ENCODE data around the gene NCOA5.

Gene NCOA5

DNA sequence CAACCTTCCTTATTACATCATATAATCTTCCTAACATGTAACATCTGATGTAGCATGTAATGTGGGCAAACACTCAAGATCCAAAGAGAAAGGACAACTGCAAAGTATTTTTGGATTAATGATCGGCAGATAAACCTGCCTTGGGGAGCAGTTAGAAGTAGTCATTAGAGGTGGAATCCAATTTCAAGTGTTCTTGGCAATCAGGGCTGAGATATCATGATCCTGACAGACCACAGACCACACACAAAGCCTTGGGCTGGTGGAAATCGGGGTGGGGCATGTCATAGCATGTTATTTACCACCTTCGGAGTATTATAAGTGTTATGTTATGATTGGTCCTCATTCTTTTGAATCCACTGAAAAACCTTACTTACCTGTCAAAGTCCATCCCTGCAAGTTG, 16.3 kb downstream of the NCOA5 start:
- no peak overlapping the region for H2BK12ac ChIP-seq (ENCODE audit: low read length)
- peaks cover 9 to 17% of the 10 kb centered on the region in 2 donors for H3K4me1 ChIP-seq (ENCODE audit: control insufficient read depth in 2 of 2, insufficient read depth in 1 of 2, low read depth in 1 of 2, low read length in 2 of 2)
- H3K9ac ChIP-seq (ENCODE audit: low read depth, low read length, poor library complexity), result no peak overlapping the region
- H3K4ac ChIP-seq (ENCODE audit: low read length), result no peak overlapping the region
- no peak overlapping the region for H3K18ac ChIP-seq (ENCODE audit: low read length)
- no peak overlapping the region for H3K27ac ChIP-seq (replicated peaks; ENCODE audit: low read length)
- H3K14ac ChIP-seq (ENCODE audit: low read length), result no peak overlapping the region
- peaks cover 7 to 87% of the 10 kb centered on the region in 2 donors for H3K36me3 ChIP-seq (replicated peaks in 1 of 2; ENCODE audit: control insufficient read depth in 2 of 2, insufficient read depth in 2 of 2, low read length in 2 of 2)
- H4K8ac ChIP-seq (ENCODE audit: low read depth, low read length), result no peak overlapping the region
- H3K9me3 ChIP-seq (replicated peaks in 1 of 2; ENCODE audit: control insufficient read depth in 2 of 2, insufficient read depth in 1 of 2, low read depth in 1 of 2, low read length in 2 of 2), result peaks cover 0 to 3% of the 10 kb centered on the region in 2 donors
- no peak overlapping the region for H3K4me3 ChIP-seq (ENCODE audit: low read length in 2 of 2)
- no peak overlapping the region for H2BK15ac ChIP-seq (ENCODE audit: low read length)
- no peak overlapping the region for H2AFZ ChIP-seq (ENCODE audit: low read length)
- H2BK5ac ChIP-seq (ENCODE audit: low read length), result no peak overlapping the region
- no peak overlapping the region for H2AK5ac ChIP-seq (ENCODE audit: low read depth, low read length)
- WGBS, 2 donors (ENCODE audit: extremely low coverage in 2 of 2, insufficient read length in 2 of 2, insufficient replicate concordance in 1 of 2), result no CpG with 5 or more reads among the region's 3 CpGs
- no peak overlapping the region for H3K23ac ChIP-seq (ENCODE audit: low read depth, low read length, poor library complexity)
- H2BK120ac ChIP-seq (ENCODE audit: low read depth, low read length), result no peak overlapping the region
- H3K4me2 ChIP-seq (ENCODE audit: insufficient read depth, low read length, poor library complexity, severe bottlenecking), result no peak overlapping the region
- H3K27me3 ChIP-seq (ENCODE audit: control insufficient read depth in 3 of 3, insufficient read depth in 3 of 3, low read depth in 1 of 3, low read length in 3 of 3), result no peaks in the 10 kb centered on the region
- no peak overlapping the region for H4K91ac ChIP-seq (ENCODE audit: low read depth, low read length, poor library complexity)
- peaks cover 7% of the 10 kb centered on the region for H3K79me1 ChIP-seq (ENCODE audit: low read depth, low read length)
- DNase-seq (ENCODE audit: low spot score), result no peak

DNA sequence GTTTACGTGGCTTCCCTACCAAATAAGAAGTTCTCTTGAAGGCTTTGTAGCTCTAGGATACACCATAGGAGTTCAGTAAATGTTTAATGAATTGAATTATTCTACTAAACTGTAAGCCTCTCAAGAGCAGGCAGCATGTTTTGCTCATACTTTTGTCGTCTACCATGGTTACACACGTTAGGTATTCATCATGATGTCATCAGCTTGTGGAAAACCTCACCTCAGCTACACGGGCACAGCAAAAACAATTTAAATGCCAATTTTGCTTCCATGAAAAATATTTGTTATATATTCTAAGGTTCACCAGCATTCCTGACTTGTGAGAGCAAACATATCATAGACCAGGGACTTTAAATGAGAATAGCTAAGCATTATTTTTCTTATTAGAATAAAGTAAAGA, 16.7 kb downstream of the NCOA5 start:
- H3K79me1 ChIP-seq (ENCODE audit: low read depth, low read length), result peaks cover 6% of the 10 kb centered on the region
- H3K9ac ChIP-seq (ENCODE audit: low read depth, low read length, poor library complexity), result no peak overlapping the region
- no peak overlapping the region for H3K4me3 ChIP-seq (ENCODE audit: low read length in 2 of 2)
- no peak overlapping the region for H3K23ac ChIP-seq (ENCODE audit: low read depth, low read length, poor library complexity)
- no peak overlapping the region for H4K8ac ChIP-seq (ENCODE audit: low read depth, low read length)
- H3K4me1 ChIP-seq (ENCODE audit: control insufficient read depth in 2 of 2, insufficient read depth in 1 of 2, low read depth in 1 of 2, low read length in 2 of 2), result peaks cover 9 to 17% of the 10 kb centered on the region in 2 donors
- no CpG with 5 or more reads among the region's 4 CpGs for WGBS, 2 donors (ENCODE audit: extremely low coverage in 2 of 2, insufficient read length in 2 of 2, insufficient replicate concordance in 1 of 2)
- H2AFZ ChIP-seq (ENCODE audit: low read length), result no peak overlapping the region
- no peak overlapping the region for H2BK12ac ChIP-seq (ENCODE audit: low read length)
- H2BK120ac ChIP-seq (ENCODE audit: low read depth, low read length), result no peak overlapping the region
- H2BK15ac ChIP-seq (ENCODE audit: low read length), result no peak overlapping the region
- H3K27me3 ChIP-seq (ENCODE audit: control insufficient read depth in 3 of 3, insufficient read depth in 3 of 3, low read depth in 1 of 3, low read length in 3 of 3), result no peaks in the 10 kb centered on the region
- H4K91ac ChIP-seq (ENCODE audit: low read depth, low read length, poor library complexity), result no peak overlapping the region
- H3K27ac ChIP-seq (replicated peaks; ENCODE audit: low read length), result no peak overlapping the region
- no peak overlapping the region for H3K18ac ChIP-seq (ENCODE audit: low read length)
- H2BK5ac ChIP-seq (ENCODE audit: low read length), result no peak overlapping the region
- no peak overlapping the region for H2AK5ac ChIP-seq (ENCODE audit: low read depth, low read length)
- H3K4ac ChIP-seq (ENCODE audit: low read length), result no peak overlapping the region
- no peak for DNase-seq (ENCODE audit: low spot score)
- no peak overlapping the region for H3K14ac ChIP-seq (ENCODE audit: low read length)
- H3K9me3 ChIP-seq (replicated peaks in 1 of 2; ENCODE audit: control insufficient read depth in 2 of 2, insufficient read depth in 1 of 2, low read depth in 1 of 2, low read length in 2 of 2), result peaks cover 0 to 3% of the 10 kb centered on the region in 2 donors
- no peak overlapping the region for H3K4me2 ChIP-seq (ENCODE audit: insufficient read depth, low read length, poor library complexity, severe bottlenecking)
- peaks cover 6 to 87% of the 10 kb centered on the region in 2 donors for H3K36me3 ChIP-seq (replicated peaks in 1 of 2; ENCODE audit: control insufficient read depth in 2 of 2, insufficient read depth in 2 of 2, low read length in 2 of 2)

DNA sequence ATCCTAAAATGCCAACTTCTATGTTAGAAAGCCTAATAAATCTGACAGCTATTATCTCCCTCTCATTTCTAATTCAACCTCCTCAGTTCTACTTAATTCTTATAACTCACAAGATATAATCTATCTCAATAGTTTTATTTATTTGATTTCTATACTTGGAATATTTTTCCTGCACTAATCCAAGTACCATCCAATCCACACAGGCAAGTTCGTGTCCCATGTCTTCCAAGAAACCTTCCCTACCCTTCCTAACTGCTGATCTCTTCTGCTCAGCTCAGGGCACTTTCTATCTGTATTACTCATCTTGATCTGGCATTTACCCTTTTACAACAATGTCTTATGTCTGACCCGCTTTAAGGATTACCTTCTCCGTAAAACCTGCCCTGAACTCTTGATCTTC, 18.2 kb downstream of the NCOA5 start:
- no peak overlapping the region for H2BK5ac ChIP-seq (ENCODE audit: low read length)
- no peak overlapping the region for H4K8ac ChIP-seq (ENCODE audit: low read depth, low read length)
- no peak overlapping the region for H2BK12ac ChIP-seq (ENCODE audit: low read length)
- H3K4me1 ChIP-seq (ENCODE audit: control insufficient read depth in 2 of 2, insufficient read depth in 1 of 2, low read depth in 1 of 2, low read length in 2 of 2), result peaks cover 9 to 17% of the 10 kb centered on the region in 2 donors
- no peak overlapping the region for H3K18ac ChIP-seq (ENCODE audit: low read length)
- H3K36me3 ChIP-seq (replicated peaks in 1 of 2; ENCODE audit: control insufficient read depth in 2 of 2, insufficient read depth in 2 of 2, low read length in 2 of 2), result peaks cover 9 to 86% of the 10 kb centered on the region in 2 donors
- no peak overlapping the region for H3K4me3 ChIP-seq (ENCODE audit: low read length in 2 of 2)
- H4K91ac ChIP-seq (ENCODE audit: low read depth, low read length, poor library complexity), result no peak overlapping the region
- no peak overlapping the region for H3K4me2 ChIP-seq (ENCODE audit: insufficient read depth, low read length, poor library complexity, severe bottlenecking)
- H2AK5ac ChIP-seq (ENCODE audit: low read depth, low read length), result no peak overlapping the region
- H3K23ac ChIP-seq (ENCODE audit: low read depth, low read length, poor library complexity), result no peak overlapping the region
- H3K9ac ChIP-seq (ENCODE audit: low read depth, low read length, poor library complexity), result no peak overlapping the region
- no peak overlapping the region for H3K27ac ChIP-seq (replicated peaks; ENCODE audit: low read length)
- H3K4ac ChIP-seq (ENCODE audit: low read length), result no peak overlapping the region
- H3K9me3 ChIP-seq (replicated peaks in 1 of 2; ENCODE audit: control insufficient read depth in 2 of 2, insufficient read depth in 1 of 2, low read depth in 1 of 2, low read length in 2 of 2), result peaks cover 0 to 3% of the 10 kb centered on the region in 2 donors
- no peak overlapping the region for H2BK120ac ChIP-seq (ENCODE audit: low read depth, low read length)
- peaks cover 1% of the 10 kb centered on the region for H3K79me1 ChIP-seq (ENCODE audit: low read depth, low read length)
- no peak overlapping the region for H3K14ac ChIP-seq (ENCODE audit: low read length)
- no peak overlapping the region for H2BK15ac ChIP-seq (ENCODE audit: low read length)
- WGBS, 2 donors (ENCODE audit: extremely low coverage in 2 of 2, insufficient read length in 2 of 2, insufficient replicate concordance in 1 of 2), result no CpG with 5 or more reads among the region's 3 CpGs
- no peak overlapping the region for H2AFZ ChIP-seq (ENCODE audit: low read length)
- no peak for DNase-seq (ENCODE audit: low spot score)
- H3K27me3 ChIP-seq (ENCODE audit: control insufficient read depth in 3 of 3, insufficient read depth in 3 of 3, low read depth in 1 of 3, low read length in 3 of 3), result no peaks in the 10 kb centered on the region

DNA sequence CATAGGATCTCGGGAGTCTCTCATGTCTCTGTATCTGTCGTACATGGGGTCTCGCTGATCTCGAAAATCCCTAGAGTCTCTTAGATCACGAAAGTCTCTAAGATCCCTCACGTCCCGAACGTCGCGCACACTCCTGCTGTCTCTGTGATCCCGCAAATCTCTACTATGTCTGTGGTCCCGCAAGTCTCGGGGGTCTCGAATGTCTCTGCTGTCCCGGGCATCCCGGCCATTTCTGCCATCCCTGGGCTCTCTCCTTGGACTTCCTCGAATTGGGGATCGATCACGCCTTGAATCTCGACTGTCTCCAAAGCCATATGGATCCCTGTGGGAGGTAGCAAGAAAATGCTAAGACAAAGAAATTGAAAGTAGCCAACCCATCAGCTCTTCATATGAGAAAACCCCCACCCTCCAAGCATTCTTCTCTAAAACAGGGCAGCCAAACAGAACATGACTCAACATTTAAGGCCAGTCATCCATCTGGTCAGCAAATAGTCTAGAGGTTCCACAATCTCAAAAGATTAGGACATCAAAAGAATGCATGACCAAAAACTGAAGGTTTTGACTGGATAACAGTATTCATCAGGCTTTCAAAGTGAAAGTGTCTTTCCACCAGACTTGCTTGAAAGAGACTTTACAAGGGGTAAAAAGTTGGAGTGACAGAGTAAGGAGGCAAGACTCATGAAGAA, 19.4 kb downstream of the NCOA5 start:
- H3K36me3 ChIP-seq (replicated peaks in 1 of 2; ENCODE audit: control insufficient read depth in 2 of 2, insufficient read depth in 2 of 2, low read length in 2 of 2), result peaks cover 20 to 86% of the 10 kb centered on the region in 2 donors
- no peak overlapping the region for H3K14ac ChIP-seq (ENCODE audit: low read length)
- peaks cover 1% of the 10 kb centered on the region for H3K79me1 ChIP-seq (ENCODE audit: low read depth, low read length)
- H2AFZ ChIP-seq (ENCODE audit: low read length), result no peak overlapping the region
- no peak for DNase-seq (ENCODE audit: low spot score)
- no peaks in the 10 kb centered on the region for H3K27me3 ChIP-seq (ENCODE audit: control insufficient read depth in 3 of 3, insufficient read depth in 3 of 3, low read depth in 1 of 3, low read length in 3 of 3)
- no peak overlapping the region for H4K8ac ChIP-seq (ENCODE audit: low read depth, low read length)
- H2BK12ac ChIP-seq (ENCODE audit: low read length), result no peak overlapping the region
- H3K4me3 ChIP-seq (ENCODE audit: low read length in 2 of 2), result no peak overlapping the region
- H2BK15ac ChIP-seq (ENCODE audit: low read length), result no peak overlapping the region
- H2BK120ac ChIP-seq (ENCODE audit: low read depth, low read length), result no peak overlapping the region
- H2AK5ac ChIP-seq (ENCODE audit: low read depth, low read length), result no peak overlapping the region
- H3K23ac ChIP-seq (ENCODE audit: low read depth, low read length, poor library complexity), result no peak overlapping the region
- no peak overlapping the region for H3K4ac ChIP-seq (ENCODE audit: low read length)
- no peak overlapping the region for H3K9ac ChIP-seq (ENCODE audit: low read depth, low read length, poor library complexity)
- H4K91ac ChIP-seq (ENCODE audit: low read depth, low read length, poor library complexity), result no peak overlapping the region
- no peak overlapping the region for H3K4me2 ChIP-seq (ENCODE audit: insufficient read depth, low read length, poor library complexity, severe bottlenecking)
- WGBS, 2 donors (ENCODE audit: extremely low coverage in 2 of 2, insufficient read length in 2 of 2, insufficient replicate concordance in 1 of 2), result no CpG with 5 or more reads among the region's 20 CpGs
- H3K4me1 ChIP-seq (ENCODE audit: control insufficient read depth in 2 of 2, insufficient read depth in 1 of 2, low read depth in 1 of 2, low read length in 2 of 2), result peaks cover 9 to 17% of the 10 kb centered on the region in 2 donors
- H3K18ac ChIP-seq (ENCODE audit: low read length), result no peak overlapping the region
- no peak overlapping the region for H2BK5ac ChIP-seq (ENCODE audit: low read length)
- H3K27ac ChIP-seq (replicated peaks; ENCODE audit: low read length), result no peak overlapping the region
- peaks cover 0 to 3% of the 10 kb centered on the region in 2 donors for H3K9me3 ChIP-seq (replicated peaks in 1 of 2; ENCODE audit: control insufficient read depth in 2 of 2, insufficient read depth in 1 of 2, low read depth in 1 of 2, low read length in 2 of 2)

All from neuronal stem cell (in vitro differentiated cells).